GM19452 (cell line): ENCODE data around the gene CGNL1.

Experiments used
- ATAC-seq: cut with Tn5 transposase; IDR thresholded peaks from one replicate; pipeline ENCODE4 v1.9.1; 2021; ENCODE audit not compliant: unreplicated experiment

The CGNL1 gene

DNA sequence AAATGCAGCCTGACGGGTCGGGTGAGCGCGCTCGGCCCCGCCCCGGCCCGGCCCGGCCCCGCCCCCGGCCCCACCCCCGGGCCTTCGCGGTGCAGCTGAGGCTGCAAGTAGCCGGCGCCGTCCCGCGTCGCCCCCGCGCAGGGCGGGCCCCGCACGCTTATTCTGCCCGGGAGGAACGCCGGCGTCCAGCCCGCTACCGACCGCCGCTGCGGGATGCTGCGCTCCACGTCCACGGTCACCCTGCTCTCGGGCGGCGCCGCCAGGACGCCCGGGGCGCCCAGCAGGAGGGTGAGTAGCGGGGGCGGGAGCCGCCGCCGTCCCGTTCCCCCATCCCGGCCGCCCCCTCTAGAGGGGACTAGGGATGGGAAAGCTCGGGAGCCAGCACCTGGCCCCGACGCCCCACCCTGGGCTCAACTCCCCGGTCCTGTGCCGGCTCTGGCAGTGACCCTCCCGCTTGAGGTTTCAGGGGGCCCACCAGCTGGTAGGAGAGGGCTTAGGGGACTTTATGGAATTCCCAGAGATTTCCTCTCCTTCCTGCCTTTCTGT, 215.6 kb downstream of the CGNL1 start, which contains the start of gene MYZAP:
MYZAP (plus strand) TSS at position 83 of the 546 bp plus-strand sequence; CDS start at position 214, 131 bp downstream.
- no peak for ATAC-seq

DNA sequence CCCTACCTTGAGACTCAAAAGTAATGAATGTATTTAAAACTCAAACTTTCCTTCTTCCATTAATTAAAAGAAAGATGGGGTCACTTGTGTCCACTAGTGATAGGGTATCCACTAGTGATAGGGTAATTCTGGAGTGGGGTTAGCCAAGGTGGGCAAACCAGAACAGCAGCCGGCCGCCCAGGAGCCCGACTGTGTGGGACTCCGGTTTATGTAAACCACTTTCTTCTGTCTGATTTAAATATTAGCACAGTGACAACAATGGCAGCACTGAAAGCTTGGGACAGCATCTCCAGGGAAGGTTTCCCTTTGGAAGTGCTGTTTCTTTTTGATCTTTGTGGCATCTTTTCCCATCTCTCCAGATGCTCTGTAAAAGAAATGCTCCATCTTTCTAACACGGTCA, 216.1 kb downstream of the CGNL1 start:
- ATAC-seq: no peak

DNA sequence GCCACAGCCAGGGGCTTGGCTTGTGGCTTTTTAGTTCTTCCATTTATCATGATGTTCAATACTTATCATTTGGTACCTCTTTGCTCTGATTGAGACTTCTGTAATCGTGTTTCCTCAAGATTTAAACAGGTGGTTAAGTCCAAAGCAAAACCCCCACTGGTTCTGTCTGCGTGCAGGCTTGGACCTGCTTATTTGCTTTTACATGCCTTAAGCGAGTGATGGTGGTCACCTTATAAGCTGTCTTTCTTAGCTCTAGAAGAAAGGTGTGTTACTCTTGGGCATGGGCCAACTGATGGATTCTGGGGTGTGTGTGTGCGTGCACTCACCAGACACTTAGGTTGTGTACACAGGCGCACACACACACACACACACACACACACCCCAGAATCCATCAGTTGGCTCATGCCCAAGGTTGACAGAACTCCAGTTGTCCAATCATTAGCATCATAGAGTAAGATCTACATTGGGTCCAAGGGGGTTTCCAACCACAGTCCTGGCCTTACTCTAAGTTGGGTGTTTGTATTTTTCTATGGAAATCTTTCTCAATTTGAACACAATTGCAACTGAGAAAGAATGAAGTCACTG, 216.6 kb downstream of the CGNL1 start:
- no peak for ATAC-seq

DNA sequence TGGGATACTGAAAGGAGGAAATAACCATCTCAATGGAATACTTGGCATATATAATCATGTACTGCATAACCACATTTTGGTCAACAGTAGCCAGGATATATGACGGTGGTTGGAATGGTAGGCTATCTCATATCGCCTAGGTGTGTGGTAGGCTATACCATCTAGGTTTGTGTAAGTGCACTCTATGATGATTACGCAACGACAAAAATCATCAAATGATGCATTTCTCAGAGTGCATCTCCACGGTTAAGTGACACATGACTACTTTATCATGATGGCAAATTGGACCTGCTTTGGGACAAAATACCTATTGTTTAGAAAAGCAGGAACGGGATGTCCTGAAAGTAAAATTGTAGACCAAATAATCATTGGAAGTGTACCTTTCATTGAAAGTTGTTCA, 218.2 kb downstream of the CGNL1 start:
- no peak for ATAC-seq

DNA sequence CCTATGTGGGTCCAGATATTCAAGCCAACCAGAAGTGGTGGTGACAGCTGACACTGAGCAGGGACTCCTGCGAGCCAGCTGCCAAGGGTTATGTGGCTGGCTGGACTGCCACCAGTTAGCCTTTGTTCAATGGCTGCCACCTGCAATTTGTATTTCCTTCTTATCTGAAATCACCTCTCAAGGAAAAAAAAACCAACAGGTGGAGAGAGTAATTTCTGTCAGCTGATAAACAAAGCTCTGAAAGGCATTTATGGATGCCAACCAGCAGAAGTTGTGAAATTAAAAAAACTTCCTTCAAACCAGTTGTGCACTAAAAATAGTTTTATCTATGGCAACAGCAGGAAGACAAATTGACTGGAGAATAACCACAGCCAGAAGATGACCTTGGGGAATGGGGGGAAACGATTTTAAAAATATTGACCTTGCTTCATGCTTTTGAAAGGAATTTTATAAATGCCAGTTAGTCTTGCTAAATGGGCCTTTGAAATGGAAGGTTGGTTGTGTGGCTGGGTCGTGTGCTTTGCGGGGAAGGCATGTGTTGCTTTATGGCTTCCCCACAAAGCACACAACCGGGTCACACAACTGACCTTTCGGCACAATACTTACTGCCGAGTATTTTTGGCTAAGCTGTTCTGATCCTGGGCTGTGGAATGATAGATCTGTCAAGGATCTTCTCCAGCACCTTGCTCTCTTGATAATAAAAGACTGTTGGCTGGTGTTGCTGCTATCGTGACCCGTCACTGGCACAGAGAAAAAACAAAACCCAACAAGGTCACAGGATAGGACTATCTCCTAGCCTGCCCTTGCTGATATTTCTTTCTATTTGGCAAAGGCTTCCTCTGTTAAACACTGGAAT, 218.9 kb downstream of the CGNL1 start:
- ATAC-seq: no peak

DNA sequence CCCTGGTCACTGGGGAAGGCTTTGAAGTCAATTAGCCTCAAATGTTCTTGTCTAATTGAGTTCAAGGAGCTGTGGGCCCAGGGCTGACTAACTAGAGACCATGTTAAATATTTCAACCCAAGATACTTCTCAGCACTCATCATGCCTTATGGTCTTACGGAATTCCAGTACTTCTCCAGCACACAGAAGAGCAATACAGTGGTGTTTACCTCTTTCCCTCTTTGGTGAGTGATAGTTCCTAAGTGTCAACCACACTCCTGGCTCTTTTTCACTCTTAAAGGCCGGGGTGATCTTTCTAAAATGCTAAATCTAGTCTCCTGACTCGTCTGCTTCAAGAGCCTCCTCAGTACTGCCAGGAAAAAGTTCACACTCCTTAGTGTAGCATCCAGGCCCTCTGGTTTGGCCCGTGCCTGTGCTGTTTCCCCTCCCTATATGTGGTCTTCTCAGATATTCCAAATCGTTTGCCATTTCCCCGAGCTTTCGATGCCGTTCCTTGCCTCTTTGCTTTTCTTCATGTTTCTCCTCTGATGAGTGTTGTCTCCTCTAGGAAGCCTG, 220.1 kb downstream of the CGNL1 start:
- ATAC-seq: no peak

DNA sequence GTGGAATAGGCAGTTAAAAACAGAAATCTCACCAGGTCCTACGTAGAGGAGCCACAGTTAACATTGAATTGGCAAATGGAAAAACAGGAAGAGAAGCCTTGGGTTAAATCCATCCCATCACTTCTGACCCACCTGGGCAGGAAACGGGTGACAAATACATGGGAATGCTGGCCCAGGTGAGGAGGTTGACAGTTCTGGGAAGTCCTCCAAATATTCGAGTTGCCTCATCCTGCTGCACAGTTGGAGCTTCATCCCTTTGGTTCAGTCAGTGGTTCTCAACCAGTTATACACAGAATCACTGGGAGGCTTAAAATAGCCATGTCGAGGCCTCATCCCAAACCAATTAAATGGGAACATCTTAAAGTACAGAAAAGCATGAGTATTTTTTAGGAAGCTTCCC, 220.7 kb downstream of the CGNL1 start:
- no peak for ATAC-seq

DNA sequence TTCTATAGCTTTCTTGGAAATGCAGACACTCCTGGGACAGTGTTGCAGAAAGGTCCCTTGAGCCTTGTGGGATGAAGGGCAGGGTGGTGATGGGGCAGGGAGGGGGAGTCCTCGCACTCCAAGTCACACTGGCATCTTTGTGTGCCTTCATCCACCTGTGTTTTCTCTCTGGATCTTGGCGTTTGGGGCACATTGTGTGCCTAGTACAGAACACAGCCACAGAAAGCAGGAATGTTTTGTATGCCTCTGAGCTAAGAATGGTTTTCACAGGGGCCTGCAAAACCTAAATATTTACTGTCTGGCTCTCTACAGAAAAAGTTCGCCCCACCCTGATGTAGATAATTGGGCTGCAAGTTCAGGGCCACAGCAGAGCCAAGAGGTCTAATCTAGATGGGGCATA, 221.1 kb downstream of the CGNL1 start:
- ATAC-seq: no peak

DNA sequence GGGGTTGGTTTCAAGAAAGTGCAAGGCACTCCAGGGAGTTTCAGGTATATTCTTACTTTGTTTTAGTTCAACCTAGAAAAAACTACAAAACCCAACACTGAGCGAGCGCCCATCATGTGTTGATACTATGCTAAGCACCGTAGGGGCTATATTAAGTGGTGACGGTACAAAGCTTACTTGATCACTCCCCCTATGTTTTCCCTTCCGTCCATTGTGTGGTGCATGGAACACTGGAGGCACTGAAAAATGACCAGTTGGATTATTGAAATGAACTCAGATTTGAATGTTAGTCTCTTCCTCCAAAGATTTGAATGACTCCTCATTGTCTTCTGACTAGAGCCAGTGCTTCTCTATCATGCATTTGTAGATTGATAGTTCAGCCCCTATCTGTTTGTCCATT, 222.0 kb downstream of the CGNL1 start:
- no peak for ATAC-seq

DNA sequence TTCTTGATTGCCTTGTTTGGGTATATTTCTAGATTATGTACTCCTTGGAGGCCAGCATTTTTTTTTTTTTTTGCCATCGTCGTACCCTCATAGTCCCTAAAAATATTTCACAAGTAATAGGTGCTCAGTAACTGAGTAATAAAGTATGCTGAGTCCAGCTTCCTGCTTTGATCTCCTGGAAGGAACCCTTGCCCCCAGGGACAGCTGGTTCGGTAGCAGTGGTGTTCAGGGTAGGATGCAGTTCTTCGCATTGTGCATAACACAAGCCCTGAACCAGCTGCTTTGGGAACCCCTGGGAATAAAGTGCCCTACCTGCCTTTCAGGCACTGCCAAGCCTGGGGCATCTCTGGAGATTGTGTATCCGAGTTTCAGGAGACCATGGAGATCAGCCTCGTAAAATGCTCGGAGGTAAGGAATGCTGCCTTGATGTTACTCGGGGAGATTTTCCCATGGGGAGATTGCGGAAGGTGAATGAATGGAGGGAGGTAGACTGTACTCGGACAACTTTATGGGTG, 223.0 kb downstream of the CGNL1 start:
- ATAC-seq: no peak

DNA sequence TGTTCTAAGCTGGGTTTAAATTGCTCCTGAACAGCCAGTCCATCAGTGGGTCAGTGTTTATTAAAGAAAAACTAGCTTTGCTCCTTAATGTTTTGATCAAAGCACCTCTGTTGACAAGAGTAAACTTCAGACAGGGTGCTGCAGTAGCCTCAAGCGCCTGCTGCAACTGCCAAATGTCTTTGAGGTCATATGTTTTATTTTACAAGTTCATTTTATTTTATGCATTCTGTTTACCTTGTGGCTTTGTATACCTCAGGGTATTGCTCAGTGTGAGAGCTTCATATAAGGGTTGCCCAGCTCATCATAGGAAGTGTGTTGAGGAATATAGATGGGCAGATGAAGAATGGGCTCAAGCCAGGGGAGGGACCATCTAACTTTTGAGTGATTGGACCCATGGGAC, 223.9 kb downstream of the CGNL1 start:
- no peak for ATAC-seq
